ENCODE results near the gene NGDN.
"Not testable (repeated sequence)": the region's sequence is repeated elsewhere in the genome, so short reads cannot be mapped to it uniquely, and the experiment has no call there.

NGDN gene

GRCh38 chr14:23439107-23439835 lies 30.2 kb upstream of the NGDN start:
- DNase-seq, result no peak

GRCh38 chr14:23441076-23441475 lies 28.4 kb upstream of the NGDN start:
- DNase-seq, result no peak

GRCh38 chr14:23442721-23443356 lies 26.7 kb upstream of the NGDN start:
- no peak for DNase-seq

- no peak for DNase-seq
Observed at GRCh38 chr14:23443411-23443812, 26.1 kb upstream of the NGDN start.

- DNase-seq, result no peak
Observed at GRCh38 chr14:23443881-23444280, 25.6 kb upstream of the NGDN start.

- no peak for DNase-seq
Observed at GRCh38 chr14:23444314-23444713, 25.2 kb upstream of the NGDN start.

- no peak for DNase-seq
Observed at GRCh38 chr14:23445773-23446172, 23.7 kb upstream of the NGDN start.

GRCh38 chr14:23446291-23446851 lies 23.1 kb upstream of the NGDN start:
- DNase-seq, result no peak

- no peak for DNase-seq
Observed at GRCh38 chr14:23447361-23448350, 21.8 kb upstream of the NGDN start.

- DNase-seq, result no peak
Observed at GRCh38 chr14:23449314-23449713, 20.2 kb upstream of the NGDN start.

GRCh38 chr14:23450379-23450778 lies 19.1 kb upstream of the NGDN start:
- no peak for DNase-seq

GRCh38 chr14:23452237-23452636 lies 17.3 kb upstream of the NGDN start:
- no peak for DNase-seq

GRCh38 chr14:23454445-23454856 lies 15.1 kb upstream of the NGDN start:
- no peak for DNase-seq

- DNase-seq, result not testable (repeated sequence)
Observed at GRCh38 chr14:23456883-23457586, 12.5 kb upstream of the NGDN start.

GRCh38 chr14:23457587-23458445 lies 11.7 kb upstream of the NGDN start:
- no peak for DNase-seq

- DNase-seq, result no peak
Observed at GRCh38 chr14:23460960-23461359, 8.5 kb upstream of the NGDN start.

GRCh38 chr14:23464700-23465099 lies 4.8 kb upstream of the NGDN start:
- no peak for DNase-seq

- no peak for DNase-seq
Observed at GRCh38 chr14:23465261-23465660, 4.2 kb upstream of the NGDN start.

- no peak for DNase-seq
Observed at GRCh38 chr14:23468704-23469126, 788 bp upstream of the NGDN start.

GRCh38 chr14:23469906-23470403 lies 452 bp downstream of the NGDN start:
- no peak for DNase-seq

GRCh38 chr14:23470947-23471346 lies 1.4 kb downstream of the NGDN start:
- DNase-seq, result no peak
